ENCODE results near the gene IL10RB.

DNA sequence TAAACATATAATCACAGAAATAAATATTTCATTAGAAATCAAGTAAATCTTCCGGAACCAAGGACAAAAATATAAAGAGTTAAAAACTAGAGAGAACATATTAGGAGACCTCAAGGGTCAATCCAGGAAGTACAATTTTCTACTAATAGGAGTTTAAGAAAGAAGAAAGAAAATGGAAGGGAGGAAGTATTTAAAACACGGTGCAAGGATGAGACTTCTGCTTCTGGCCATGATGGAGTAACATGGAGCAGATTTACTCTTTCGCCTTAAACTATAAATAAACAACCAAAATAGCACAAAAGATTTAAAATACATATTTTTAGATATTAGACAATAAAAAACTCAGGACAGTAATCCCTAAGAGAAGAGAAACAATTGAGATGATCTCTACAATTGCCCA is 46.0 kb downstream of the IL10RB start:
- TF ChIP-seq, protein P1, sequence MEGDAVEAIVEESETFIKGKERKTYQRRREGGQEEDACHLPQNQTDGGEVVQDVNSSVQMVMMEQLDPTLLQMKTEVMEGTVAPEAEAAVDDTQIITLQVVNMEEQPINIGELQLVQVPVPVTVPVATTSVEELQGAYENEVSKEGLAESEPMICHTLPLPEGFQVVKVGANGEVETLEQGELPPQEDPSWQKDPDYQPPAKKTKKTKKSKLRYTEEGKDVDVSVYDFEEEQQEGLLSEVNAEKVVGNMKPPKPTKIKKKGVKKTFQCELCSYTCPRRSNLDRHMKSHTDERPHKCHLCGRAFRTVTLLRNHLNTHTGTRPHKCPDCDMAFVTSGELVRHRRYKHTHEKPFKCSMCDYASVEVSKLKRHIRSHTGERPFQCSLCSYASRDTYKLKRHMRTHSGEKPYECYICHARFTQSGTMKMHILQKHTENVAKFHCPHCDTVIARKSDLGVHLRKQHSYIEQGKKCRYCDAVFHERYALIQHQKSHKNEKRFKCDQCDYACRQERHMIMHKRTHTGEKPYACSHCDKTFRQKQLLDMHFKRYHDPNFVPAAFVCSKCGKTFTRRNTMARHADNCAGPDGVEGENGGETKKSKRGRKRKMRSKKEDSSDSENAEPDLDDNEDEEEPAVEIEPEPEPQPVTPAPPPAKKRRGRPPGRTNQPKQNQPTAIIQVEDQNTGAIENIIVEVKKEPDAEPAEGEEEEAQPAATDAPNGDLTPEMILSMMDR (IDR thresholded peaks at IDR 0.05; ENCODE audit: low read depth, low read length), result no peak
- no peak for TF ChIP-seq EZH2phosphoT487 (IDR thresholded peaks at IDR 0.05; ENCODE audit: low read depth)

Measured in OCI-LY3 (cell line).